Spleen (tissue), 7 donors: ENCODE data around the gene HK3.

Experiments used
- POLR2A ChIP-seq, 3 donors: fragments of 450-650 bp; IDR thresholded peaks; one replicate each; pipeline ENCODE4 v1.5.1; 2017; ENCODE audit warnings: antibody characterized with exemption in 3 of 3, mild to moderate bottlenecking in 1 of 3
- POLR2AphosphoS5 ChIP-seq, 3 donors: sonication (generic); formaldehyde crosslinking; IDR thresholded peaks; one replicate each; pipeline ENCODE4 v1.5.1; 2017; ENCODE audit warnings: antibody characterized with exemption in 3 of 3
- TF ChIP-seq, protein P1 (sequence below), 11 experiments: fragments of 200-600 bp in 7 of 11; fragments of 450-650 bp in 4 of 11; sonication (generic) in 4 of 11; IDR thresholded peaks in 8 of 11; conservative IDR thresholded peaks in 3 of 11; 1 replicate in 7 of 11; 2 replicates in 4 of 11; pipeline versions ENCODE4 v1.4.0 to v1.8.0; 2016 to 2021; ENCODE audit warnings: antibody characterized with exemption in 11 of 11, inconsistent platforms in 4 of 11, mild to moderate bottlenecking in 1 of 11
- donor health status: DM: no; HTN: no; CAD: no; lungs with moderate emphysema.
- donor health status: DM: no; HTN: no; CAD: no.
- donor health status: DM: no; HTN: no; CAD: no.

DNA sequence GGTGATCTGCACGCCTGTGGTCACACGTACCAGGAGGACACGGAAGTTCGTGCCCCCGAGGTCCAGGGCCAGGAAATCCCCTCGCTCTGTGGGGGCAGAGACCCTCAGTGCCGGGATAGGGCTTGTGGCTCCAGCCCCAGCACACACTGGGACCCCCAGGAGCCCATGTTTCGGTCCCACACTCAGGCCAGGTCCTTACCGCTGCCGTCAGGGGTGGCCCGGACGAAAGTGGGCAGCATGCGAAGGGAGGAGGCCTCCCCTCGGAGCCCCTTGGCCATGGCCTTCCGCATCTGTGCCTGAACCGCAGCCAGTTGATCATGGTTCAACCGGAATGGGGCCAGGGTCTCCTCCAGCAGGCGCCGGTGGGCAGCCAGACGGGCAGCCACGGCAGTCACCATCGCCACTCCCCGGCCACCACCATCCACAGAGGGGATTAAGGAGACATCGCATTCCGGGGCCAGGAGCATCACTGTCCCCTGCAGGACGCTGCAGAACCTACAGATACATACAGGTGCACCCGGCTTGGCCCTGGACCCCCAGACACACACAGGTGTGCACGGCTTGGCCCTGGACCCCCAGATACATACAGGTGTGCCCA lies 11.8 kb downstream of the HK3 start:
- TF ChIP-seq, protein P1, sequence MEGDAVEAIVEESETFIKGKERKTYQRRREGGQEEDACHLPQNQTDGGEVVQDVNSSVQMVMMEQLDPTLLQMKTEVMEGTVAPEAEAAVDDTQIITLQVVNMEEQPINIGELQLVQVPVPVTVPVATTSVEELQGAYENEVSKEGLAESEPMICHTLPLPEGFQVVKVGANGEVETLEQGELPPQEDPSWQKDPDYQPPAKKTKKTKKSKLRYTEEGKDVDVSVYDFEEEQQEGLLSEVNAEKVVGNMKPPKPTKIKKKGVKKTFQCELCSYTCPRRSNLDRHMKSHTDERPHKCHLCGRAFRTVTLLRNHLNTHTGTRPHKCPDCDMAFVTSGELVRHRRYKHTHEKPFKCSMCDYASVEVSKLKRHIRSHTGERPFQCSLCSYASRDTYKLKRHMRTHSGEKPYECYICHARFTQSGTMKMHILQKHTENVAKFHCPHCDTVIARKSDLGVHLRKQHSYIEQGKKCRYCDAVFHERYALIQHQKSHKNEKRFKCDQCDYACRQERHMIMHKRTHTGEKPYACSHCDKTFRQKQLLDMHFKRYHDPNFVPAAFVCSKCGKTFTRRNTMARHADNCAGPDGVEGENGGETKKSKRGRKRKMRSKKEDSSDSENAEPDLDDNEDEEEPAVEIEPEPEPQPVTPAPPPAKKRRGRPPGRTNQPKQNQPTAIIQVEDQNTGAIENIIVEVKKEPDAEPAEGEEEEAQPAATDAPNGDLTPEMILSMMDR (IDR thresholded peaks at IDR 0.05 in 8 of 11, conservative IDR thresholded peaks at IDR 0.05 in 3 of 11) = no peak
- TF ChIP-seq POLR2AphosphoS5 (IDR thresholded peaks at IDR 0.05) (peak in 1 of 3 donors; percentile 30), POLR2A (IDR thresholded peaks at IDR 0.05) (no peak)
